CD4-positive, alpha-beta T cell treated with Interleukin-15 for 1 hour (primary cell): ENCODE measurements around the gene PDE4D.
"Not testable (repeated sequence)": the region's sequence is repeated elsewhere in the genome, so short reads cannot be mapped to it uniquely, and the experiment has no call there.

Source experiments
- DNase-seq: peaks from one replicate; pipeline ENCODE4 v3.0.0-alpha.2; 2020

The PDE4D gene

GRCh38 chr5:59458321-59458720, 435.2 kb downstream of the PDE4D start:
- DNase-seq: no peak

DNA sequence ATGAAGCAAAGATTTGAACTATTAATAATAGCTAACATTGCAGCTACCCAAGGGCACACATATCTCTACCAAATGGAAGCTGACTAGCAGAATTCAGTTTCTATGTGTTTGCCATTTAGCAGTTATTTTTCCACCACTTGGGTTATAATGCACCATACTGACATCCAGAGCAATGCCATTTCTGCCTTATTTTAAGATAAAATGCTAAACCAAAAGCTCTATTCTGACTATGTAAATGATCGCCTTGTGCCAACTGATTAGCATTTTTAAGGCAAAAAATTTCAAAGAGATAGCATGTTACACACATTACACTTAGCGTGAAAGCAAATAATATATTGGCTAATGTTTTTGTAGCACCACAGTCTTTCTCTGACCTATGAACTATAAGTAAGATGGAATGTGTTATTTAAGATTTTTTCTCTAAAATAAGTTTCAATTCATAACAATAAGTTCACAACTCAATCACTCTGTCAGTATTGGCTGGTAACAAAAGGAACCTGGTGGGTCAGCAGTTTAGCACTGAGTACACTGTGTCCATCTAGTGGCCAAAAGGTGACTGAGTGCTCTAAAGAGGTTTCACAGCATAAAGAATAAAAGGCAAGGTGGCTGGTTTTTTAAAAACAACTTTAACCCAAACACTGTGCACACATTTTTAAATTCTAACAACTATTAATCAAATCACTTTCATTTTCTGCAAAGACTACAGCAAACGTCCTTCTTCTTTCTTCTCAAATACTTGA, 443.5 kb downstream of the PDE4D start:
- no peak for DNase-seq

DNA sequence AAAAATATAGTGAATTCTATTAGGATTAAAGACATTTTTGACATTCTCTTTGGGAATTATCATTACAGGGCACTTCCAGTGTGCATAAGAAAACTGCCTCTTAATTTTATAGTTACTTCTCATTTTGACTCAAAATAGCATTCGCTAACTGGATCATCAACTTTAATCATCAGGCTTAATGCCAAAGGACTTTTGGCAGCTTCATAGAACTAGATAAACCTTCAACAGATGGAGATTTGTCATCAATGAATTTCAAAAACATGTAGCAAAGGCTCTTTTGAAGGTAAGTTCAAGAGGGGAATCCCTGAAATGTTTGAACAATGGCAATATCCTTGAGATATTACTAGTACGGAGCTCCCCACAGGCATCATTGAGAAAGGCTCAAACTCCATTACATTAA, 447.2 kb downstream of the PDE4D start:
- no peak for DNase-seq

- DNase-seq: no peak
Measured at GRCh38 chr5:59445741-59446140, 447.8 kb downstream of the PDE4D start.

DNA sequence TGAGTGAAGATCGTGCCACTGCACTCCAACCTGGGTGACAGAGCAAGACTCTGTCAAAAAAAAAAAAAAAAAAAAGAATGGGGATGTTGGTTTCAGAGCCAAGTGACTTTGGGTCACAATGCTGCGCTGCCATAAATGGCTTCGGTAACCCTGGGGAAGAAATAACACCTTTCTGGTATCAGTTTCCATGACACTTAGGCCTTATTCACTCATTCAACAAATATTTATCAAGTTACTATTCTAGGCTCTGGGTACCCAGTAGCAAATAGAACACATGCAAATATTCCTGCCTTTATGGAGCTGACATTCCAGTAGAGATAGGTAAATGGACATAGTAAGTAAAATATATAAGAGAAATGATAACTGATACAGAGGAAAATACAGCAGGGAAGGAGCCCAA, 454.2 kb downstream of the PDE4D start:
- DNase-seq: no peak

- DNase-seq: no peak
Measured at GRCh38 chr5:59437176-59437575, 456.4 kb downstream of the PDE4D start.

- no peak for DNase-seq
Measured at GRCh38 chr5:59436364-59437148, 457.0 kb downstream of the PDE4D start.

DNA sequence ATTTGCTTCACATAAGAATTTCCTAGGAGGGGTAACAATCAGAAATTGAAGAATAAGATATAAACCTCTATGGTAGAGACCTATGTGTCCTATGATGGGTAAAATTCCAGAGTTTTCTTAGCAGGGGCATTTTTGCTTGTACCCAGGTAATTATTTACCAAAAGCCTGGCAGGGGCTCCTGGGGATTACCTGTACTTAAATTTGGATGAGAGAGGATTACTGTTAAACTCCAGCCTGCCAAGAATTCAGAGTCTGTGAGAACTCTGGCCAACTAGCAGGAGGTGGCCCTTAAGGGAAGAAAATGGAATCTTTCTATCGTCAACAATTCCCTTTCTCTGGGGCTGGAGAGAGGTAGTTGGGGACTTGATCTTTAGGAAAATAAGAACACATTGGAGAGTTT, 460.4 kb downstream of the PDE4D start:
- DNase-seq: no peak

- no peak for DNase-seq
Measured at GRCh38 chr5:59430066-59430685, 463.4 kb downstream of the PDE4D start.

GRCh38 chr5:59428391-59428790, 465.1 kb downstream of the PDE4D start:
- DNase-seq: no peak

DNA sequence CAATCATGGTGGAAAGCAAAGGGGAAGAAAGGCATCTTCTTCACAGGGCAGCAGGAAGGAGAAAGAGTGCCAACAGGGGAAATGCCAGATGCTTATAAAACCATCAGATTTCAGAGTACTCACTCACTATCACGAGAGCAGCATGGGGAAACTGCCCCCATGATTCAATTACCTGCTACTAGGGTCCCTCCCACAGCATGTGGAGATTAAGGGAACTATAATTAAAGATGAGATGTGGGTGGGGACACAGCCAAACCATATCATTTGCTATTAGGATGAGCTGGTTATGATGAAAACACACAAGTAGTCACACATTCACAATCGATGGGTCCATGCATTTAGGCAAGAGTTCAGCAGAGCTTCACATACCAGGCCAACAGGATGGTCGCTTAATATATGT, 469.0 kb downstream of the PDE4D start:
- no peak for DNase-seq

GRCh38 chr5:59423021-59423420, 470.5 kb downstream of the PDE4D start:
- DNase-seq: no peak

GRCh38 chr5:59421986-59422941, 471.3 kb downstream of the PDE4D start:
- DNase-seq: no peak

GRCh38 chr5:59420596-59420995, 472.9 kb downstream of the PDE4D start:
- no peak for DNase-seq

- no peak for DNase-seq
Measured at GRCh38 chr5:59418808-59419207, 474.7 kb downstream of the PDE4D start.

- no peak for DNase-seq
Measured at GRCh38 chr5:59416451-59416850, 477.1 kb downstream of the PDE4D start.

DNA sequence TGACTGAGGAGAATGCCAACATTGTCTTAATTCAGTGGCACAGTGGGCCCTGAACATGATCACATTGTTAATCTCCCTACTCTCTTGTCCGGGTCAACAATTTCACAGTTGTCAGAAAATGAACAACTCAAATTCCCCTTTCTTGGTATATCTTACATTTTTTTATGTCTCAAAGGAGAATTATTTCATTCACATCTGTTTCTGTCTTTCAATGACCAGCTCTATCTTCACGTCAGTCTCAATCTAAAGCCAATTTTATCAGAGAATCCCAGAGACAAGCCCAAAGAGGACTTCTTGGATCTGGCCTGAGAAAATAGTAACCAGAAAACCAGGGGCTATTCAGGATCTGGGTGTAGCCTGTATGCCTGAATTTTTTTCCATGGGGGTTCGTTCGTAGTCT, 477.5 kb downstream of the PDE4D start:
- no peak for DNase-seq

DNA sequence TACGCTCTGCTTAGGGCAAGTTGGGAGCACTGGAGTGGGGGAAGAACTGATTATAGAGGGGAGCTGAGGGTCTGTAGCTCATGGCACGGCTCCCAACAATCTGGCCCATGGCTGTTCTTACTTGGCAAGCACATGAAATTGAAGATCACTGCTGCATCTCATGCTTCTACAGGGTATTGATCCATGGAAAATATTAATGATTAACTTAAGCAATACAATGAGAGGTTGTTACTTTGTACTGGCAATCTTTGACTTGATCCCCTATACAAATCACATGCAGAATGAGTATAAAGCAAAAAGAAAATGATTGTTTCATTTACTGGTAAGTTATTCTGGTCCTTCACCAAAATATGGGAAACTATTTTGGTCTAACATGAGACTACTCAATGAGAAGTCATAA, 481.1 kb downstream of the PDE4D start:
- no peak for DNase-seq

- not testable (repeated sequence) for DNase-seq
Measured at GRCh38 chr5:59408997-59409396, 484.5 kb downstream of the PDE4D start.

DNA sequence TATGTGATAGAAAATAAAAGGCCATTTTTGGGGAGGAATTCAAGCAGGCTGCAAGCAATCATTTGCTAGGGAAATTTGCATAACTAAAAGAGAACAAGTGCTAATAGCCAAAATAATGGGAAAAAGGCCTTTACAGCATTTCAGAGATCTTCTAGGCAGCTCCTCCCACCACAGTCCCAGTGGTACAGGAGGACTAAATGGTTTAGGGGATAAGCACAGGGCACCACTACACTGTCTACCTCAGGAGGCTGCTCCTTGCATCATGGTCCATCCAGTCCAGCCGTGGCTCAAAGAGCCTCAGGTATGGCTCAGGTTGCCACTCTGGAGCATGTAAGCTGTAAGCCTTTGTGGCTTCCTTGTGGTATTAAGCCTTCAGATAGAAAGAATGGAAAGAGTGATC, 485.6 kb downstream of the PDE4D start:
- no peak for DNase-seq

GRCh38 chr5:59401637-59402036, 491.9 kb downstream of the PDE4D start:
- no peak for DNase-seq

DNA sequence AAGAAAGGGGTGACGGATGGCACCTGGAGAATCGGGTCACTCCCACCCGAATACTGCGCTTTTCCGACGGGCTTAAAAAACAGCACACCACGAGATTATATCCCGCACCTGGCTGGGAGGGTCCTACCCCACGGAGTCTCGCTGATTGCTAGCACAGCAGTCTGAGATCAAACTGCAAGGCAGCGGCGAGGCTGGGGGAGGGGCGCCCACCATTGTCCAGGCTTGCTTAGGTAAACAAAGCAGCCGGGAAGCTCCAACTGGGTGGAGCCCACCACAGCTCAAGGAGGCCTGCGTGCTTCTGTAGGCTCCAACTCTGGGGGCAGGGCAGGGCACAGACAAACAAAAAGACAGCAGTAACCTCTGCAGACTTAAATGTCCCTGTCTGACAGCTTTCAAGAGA, 498.6 kb downstream of the PDE4D start:
- DNase-seq: not testable (repeated sequence)
